ENCODE data around the gene MYLK.

The MYLK gene

DNA sequence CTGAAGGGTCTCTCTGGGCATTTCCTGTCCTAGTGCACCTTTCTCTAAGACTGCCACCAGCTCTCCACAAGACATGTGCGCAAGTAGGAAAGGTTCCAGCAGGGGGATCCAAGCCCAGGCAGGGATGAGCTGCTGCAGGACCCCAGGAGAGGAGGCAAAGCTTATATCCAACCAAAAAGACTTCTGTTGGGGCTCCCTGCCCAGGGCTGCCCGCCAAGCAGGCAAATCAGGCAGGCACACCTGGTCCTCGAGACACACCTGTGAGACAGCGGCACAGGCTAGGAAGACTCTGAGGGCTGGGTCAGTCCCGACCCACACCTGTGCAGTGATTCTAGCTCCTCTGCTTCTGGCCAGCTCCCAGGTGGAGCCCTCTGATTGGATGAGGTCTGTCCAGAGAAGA is 80.6 kb downstream of the MYLK start:
- no peak overlapping the region for H3K4me3 ChIP-seq (ENCODE audit: low read length)
- no peaks in the 10 kb centered on the region for H3K36me3 ChIP-seq (ENCODE audit: insufficient read depth, low read depth, low read length)
- H3K9ac ChIP-seq (ENCODE audit: low read depth, low read length), result no peak overlapping the region
- no peak overlapping the region for H3K27ac ChIP-seq (ENCODE audit: low read length)
- H3K9me3 ChIP-seq (ENCODE audit: insufficient read depth, low read depth, low read length), result no peaks in the 10 kb centered on the region
- H3K27me3 ChIP-seq (ENCODE audit: insufficient read depth, low read length), result no peaks in the 10 kb centered on the region
- no peaks in the 10 kb centered on the region; the same call in 1 of the 2 replicates for H3K4me1 ChIP-seq (ENCODE audit: insufficient read depth, low read length)

DNA sequence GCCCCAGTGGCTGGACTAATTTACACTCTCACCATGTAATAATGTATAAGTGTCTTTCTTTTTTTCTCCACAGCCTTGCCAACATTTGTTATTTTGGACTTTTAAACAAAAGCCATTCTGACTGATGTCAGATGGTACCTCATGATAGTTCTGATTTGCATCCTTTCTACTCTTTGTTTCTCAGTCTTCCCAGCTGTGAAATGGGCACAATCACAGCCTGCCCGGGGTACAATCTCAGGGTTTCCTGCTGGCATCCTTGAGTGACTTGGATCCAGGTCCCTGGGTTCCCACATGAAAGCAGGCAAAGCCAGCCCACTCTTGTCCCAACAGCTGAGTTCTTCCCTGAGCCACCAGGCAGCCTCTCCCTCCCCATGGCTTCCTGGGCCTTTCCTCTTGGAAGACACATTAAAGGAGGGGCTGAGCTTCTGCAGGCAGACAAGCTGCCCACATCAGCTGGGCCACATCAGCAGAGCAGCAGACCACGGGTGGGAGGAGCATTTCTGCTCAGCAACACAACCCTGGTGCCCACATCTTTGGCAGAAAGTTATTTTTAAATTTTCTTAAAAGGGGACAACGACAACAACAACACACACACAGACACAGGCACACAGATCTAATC is 82.0 kb downstream of the MYLK start:
- H3K4me1 ChIP-seq (ENCODE audit: insufficient read depth, low read length), result no peaks in the 10 kb centered on the region; the same call in 1 of the 2 replicates
- no peak overlapping the region for H3K27ac ChIP-seq (ENCODE audit: low read length)
- H3K4me3 ChIP-seq (ENCODE audit: low read length), result no peak overlapping the region
- H3K27me3 ChIP-seq (ENCODE audit: insufficient read depth, low read length), result no peaks in the 10 kb centered on the region
- no peaks in the 10 kb centered on the region for H3K36me3 ChIP-seq (ENCODE audit: insufficient read depth, low read depth, low read length)
- no peaks in the 10 kb centered on the region for H3K9me3 ChIP-seq (ENCODE audit: insufficient read depth, low read depth, low read length)
- no peak overlapping the region for H3K9ac ChIP-seq (ENCODE audit: low read depth, low read length)

DNA sequence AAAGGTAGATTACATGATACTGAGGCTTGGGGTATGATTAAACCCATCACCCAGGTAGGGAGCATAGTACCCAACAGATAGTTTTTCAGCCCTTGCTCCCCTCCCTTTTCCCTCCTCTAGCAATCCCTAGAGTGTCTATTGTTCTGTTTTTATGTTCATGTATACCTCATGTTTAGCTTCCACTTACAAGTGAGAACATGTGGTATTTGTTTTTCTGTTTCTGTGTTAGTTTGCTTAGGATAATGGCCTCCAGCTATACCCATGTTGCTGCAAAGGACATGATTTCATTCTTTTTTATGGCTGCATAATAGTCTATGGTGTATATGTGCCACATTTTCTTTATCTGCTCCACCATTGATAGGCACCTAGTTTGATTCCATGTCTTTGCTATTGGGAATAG is 82.7 kb downstream of the MYLK start:
- Histone ChIP-seq H3K27me3 (ENCODE audit: insufficient read depth, low read length) (no peaks in the 10 kb centered on the region), H3K4me1 (ENCODE audit: insufficient read depth, low read length) (no peaks in the 10 kb centered on the region; the same call in 1 of the 2 replicates), H3K36me3 (ENCODE audit: insufficient read depth, low read depth, low read length) (no peaks in the 10 kb centered on the region), H3K9ac (ENCODE audit: low read depth, low read length) (no peak overlapping the region), H3K27ac (ENCODE audit: low read length) (no peak overlapping the region), H3K4me3 (ENCODE audit: low read length) (no peak overlapping the region), H3K9me3 (ENCODE audit: insufficient read depth, low read depth, low read length) (no peaks in the 10 kb centered on the region)

DNA sequence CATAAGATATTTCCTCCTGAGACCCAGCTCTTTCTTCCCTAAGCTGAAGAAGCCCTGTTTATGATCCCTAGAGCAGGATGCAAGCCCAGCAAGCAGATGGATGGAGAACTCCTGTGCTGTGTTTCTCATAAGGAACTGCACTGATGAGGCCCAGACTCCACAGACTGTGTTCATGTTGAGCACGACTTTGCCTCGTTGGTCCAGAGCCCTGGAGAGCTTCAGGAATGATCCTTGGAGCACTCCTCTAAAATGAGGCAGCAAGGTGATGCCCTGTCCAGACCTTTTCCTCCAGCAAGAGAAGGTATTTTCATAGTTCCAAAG is 83.8 kb downstream of the MYLK start:
- Histone ChIP-seq H3K27ac (ENCODE audit: low read length) (no peak overlapping the region), H3K9ac (ENCODE audit: low read depth, low read length) (no peak overlapping the region), H3K9me3 (ENCODE audit: insufficient read depth, low read depth, low read length) (no peaks in the 10 kb centered on the region), H3K27me3 (ENCODE audit: insufficient read depth, low read length) (no peaks in the 10 kb centered on the region), H3K4me1 (ENCODE audit: insufficient read depth, low read length) (no peaks in the 10 kb centered on the region; the same call in 1 of the 2 replicates), H3K4me3 (ENCODE audit: low read length) (no peak overlapping the region), H3K36me3 (ENCODE audit: insufficient read depth, low read depth, low read length) (no peaks in the 10 kb centered on the region)

DNA sequence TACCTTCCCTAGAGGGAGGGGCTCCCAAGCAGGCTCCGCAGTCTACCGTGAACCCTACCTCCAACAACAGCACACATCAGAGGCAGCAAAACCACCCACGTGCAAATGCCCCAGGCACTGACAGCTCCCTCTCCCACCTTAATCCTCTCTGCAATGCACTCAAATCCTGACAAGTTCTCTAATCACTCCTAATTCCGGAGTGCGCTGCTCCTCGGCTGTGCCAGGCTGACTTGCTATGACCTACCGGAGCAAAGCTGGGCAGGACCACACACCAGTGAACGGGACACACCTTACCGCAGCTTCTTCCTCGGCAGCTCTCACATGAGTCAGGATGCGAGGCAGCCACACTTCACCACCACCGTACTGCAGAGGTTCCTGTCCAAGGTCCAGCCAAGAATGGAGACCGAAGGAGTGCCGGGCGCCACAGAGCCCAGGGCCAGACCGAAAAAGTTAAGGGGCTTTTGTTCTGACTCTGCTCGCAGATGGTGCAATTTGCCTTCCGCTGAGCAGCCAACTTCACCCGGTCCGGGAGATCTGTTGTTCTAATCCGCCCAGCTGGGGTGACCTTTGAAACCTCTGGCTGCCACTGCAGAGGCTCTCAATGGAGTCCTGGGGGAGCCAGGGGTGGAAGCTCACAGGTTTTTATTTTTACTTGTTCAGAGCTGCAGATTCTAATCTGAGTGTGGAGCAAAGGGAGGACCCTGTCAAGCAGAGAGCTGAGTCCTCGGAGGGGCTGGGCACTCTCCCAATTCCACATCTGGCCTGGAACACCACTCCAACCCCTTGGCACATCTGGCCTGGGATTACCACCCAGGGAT is 84.4 kb downstream of the MYLK start:
- H3K27me3 ChIP-seq (ENCODE audit: insufficient read depth, low read length), result no peaks in the 10 kb centered on the region
- no peak overlapping the region for H3K27ac ChIP-seq (ENCODE audit: low read length)
- no peak overlapping the region for H3K9ac ChIP-seq (ENCODE audit: low read depth, low read length)
- no peaks in the 10 kb centered on the region for H3K36me3 ChIP-seq (ENCODE audit: insufficient read depth, low read depth, low read length)
- H3K4me1 ChIP-seq (ENCODE audit: insufficient read depth, low read length), result no peaks in the 10 kb centered on the region; the same call in 1 of the 2 replicates
- H3K4me3 ChIP-seq (ENCODE audit: low read length), result no peak overlapping the region
- H3K9me3 ChIP-seq (ENCODE audit: insufficient read depth, low read depth, low read length), result no peaks in the 10 kb centered on the region

DNA sequence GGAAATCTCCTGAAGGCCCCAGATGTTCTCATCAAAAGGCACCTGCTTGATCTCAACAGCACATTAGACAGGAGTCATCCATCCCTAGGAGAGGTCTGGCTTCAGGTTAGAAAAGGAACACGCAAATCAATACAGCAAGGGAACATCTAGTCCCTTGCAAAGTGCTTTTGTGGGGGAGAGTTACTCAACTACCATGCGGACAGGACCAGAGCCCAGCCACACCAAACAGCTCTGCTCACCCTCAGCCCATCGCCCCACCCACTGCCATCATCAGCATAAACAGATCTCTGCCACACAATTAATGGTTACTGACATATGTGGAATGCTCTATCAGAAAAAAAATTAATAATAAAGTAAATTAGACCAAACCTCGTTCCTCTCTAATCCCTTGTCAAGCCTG is 85.6 kb downstream of the MYLK start:
- H3K4me1 ChIP-seq (ENCODE audit: insufficient read depth, low read length), result no peaks in the 10 kb centered on the region; the same call in 1 of the 2 replicates
- no peaks in the 10 kb centered on the region for H3K36me3 ChIP-seq (ENCODE audit: insufficient read depth, low read depth, low read length)
- H3K27ac ChIP-seq (ENCODE audit: low read length), result no peak overlapping the region
- H3K9ac ChIP-seq (ENCODE audit: low read depth, low read length), result no peak overlapping the region
- H3K27me3 ChIP-seq (ENCODE audit: insufficient read depth, low read length), result no peaks in the 10 kb centered on the region
- H3K4me3 ChIP-seq (ENCODE audit: low read length), result no peak overlapping the region
- no peaks in the 10 kb centered on the region for H3K9me3 ChIP-seq (ENCODE audit: insufficient read depth, low read depth, low read length)

DNA sequence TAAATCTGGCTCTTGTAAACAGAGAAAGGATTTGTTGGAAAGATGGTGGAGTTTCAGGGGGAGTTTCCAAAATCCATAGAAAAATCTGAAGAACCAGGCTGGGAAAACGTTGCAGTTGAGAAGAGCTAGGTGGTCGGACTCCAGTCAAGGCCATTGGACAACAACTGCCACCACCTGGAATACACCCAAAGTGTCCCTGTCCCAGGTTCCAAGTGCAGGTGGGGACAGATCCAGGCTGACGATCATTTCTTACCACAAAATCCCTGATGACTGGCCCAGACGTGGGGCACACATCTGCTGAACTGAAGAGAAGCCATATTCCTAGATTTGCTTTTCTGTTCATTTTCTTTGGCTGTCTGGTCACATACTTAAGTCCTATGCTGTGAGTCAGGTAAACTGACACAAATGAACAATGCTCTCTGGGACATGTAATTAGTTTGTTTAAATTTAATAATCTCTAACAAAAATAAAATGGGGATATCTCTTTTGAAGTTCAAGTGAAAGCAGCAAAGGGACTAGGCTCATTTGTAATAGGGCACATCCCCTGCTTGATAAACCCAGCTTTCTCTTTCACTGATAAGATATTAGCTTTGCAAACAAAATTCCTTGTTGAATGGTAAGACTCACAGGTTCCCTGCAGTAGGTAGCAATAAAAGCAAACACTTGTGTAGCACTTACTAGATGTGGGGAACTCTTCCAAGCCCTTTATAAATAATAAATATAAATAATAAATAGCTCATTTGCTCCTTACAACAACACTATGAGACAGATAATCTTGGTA is 88.5 kb downstream of the MYLK start:
- Histone ChIP-seq H3K9ac (ENCODE audit: low read depth, low read length) (no peak overlapping the region), H3K4me3 (ENCODE audit: low read length) (no peak overlapping the region), H3K4me1 (ENCODE audit: insufficient read depth, low read length) (no peaks in the 10 kb centered on the region; the same call in none of the 2 replicates), H3K9me3 (ENCODE audit: insufficient read depth, low read depth, low read length) (no peaks in the 10 kb centered on the region), H3K27me3 (ENCODE audit: insufficient read depth, low read length) (no peaks in the 10 kb centered on the region), H3K27ac (ENCODE audit: low read length) (no peak overlapping the region), H3K36me3 (ENCODE audit: insufficient read depth, low read depth, low read length) (peaks cover 7% of the 10 kb centered on the region; the same call in 1 of the 2 replicates)

DNA sequence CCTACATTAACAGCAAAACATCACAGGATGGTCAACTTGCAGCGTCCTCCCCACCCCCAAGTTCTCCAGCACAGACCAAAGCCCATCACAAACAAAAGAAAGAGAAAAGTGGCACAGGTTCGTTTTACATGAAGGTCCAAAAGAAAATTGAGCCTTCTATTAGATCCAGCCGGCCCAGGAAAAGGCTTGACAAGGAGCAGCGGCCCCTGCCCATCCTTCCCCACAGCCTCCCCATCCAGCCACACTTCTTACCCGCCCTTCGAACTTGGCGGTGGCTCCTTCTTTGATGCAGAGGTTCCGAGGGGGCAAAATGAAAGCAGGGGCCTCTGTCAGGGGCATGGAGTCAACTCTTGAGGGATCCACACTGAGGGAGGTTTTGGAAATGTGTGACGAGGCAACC is 90.7 kb downstream of the MYLK start:
- peaks cover 7% of the 10 kb centered on the region; the same call in 1 of the 2 replicates for H3K36me3 ChIP-seq (ENCODE audit: insufficient read depth, low read depth, low read length)
- no peaks in the 10 kb centered on the region; the same call in 1 of the 2 replicates for H3K4me1 ChIP-seq (ENCODE audit: insufficient read depth, low read length)

DNA sequence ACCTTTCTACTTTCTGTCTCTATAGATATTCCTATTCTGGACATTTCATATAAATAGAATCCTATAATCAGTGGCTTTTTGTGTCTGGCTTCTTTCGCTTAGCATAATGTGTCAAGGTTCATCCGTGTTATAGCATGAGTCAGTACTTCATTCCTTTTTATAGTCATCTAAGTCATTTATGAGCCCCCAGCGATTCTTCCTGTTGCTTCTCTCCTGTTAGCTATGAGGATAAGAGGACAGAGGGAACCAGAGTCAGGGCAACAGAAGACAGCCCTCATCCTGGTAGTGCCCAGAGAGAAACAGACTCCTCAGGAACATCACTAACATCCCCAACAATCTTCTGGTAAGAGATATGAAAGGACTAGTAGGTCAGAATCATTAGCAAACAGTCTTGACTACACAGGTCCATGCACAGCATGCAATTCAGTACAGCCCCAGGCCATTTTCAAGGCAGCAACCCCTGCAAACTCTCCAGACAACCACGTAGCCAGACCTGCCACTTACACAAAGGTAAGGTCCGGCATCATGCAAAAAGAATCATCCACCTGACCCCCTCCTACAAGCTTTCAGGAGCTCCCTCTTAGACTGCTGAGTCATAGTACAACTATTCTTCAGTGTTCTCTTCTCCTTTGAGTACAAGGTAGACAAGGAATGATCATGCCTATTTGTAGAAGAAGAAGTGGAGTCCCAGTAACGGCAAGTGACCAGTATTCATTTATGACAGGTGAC is 91.5 kb downstream of the MYLK start:
- no peak overlapping the region for H3K4me3 ChIP-seq (ENCODE audit: low read length)
- H3K36me3 ChIP-seq (ENCODE audit: insufficient read depth, low read depth, low read length), result peaks cover 7% of the 10 kb centered on the region; the same call in 1 of the 2 replicates
- no peaks in the 10 kb centered on the region for H3K9me3 ChIP-seq (ENCODE audit: insufficient read depth, low read depth, low read length)
- no peak overlapping the region for H3K27ac ChIP-seq (ENCODE audit: low read length)
- no peak overlapping the region for H3K9ac ChIP-seq (ENCODE audit: low read depth, low read length)
- no peaks in the 10 kb centered on the region for H3K27me3 ChIP-seq (ENCODE audit: insufficient read depth, low read length)
- H3K4me1 ChIP-seq (ENCODE audit: insufficient read depth, low read length), result no peaks in the 10 kb centered on the region; the same call in 1 of the 2 replicates

More for the DNA sequence above, 90.7 kb downstream of the MYLK start:
- no peaks in the 10 kb centered on the region for H3K9me3 ChIP-seq (ENCODE audit: insufficient read depth, low read depth, low read length)
- H3K9ac ChIP-seq (ENCODE audit: low read depth, low read length), result no peak overlapping the region
- H3K27me3 ChIP-seq (ENCODE audit: insufficient read depth, low read length), result no peaks in the 10 kb centered on the region
- no peak overlapping the region for H3K4me3 ChIP-seq (ENCODE audit: low read length)
- H3K27ac ChIP-seq (ENCODE audit: low read length), result no peak overlapping the region

DNA sequence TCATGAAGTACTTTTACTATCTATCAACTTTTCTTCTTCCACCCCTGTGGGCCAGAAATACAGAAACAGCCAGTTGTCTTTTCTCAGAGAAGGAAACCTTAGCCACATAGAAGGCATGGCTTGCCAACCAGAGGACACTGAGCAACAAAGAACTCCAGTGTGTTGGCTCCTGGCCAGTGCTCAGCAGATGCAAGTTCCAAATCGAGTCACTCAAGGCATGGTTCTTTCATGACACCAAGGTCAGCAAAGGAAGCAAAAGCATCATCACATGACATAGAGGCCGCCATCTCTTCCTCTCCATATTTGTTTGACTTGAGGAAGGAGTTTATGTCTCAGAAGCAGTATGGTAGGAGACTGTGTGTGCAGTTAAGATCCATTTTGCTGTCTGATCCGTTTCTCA is 92.2 kb downstream of the MYLK start:
- H3K27me3 ChIP-seq (ENCODE audit: insufficient read depth, low read length), result no peaks in the 10 kb centered on the region
- peaks cover 7% of the 10 kb centered on the region; the same call in 1 of the 2 replicates for H3K36me3 ChIP-seq (ENCODE audit: insufficient read depth, low read depth, low read length)
- H3K4me1 ChIP-seq (ENCODE audit: insufficient read depth, low read length), result no peaks in the 10 kb centered on the region; the same call in 1 of the 2 replicates
- no peak overlapping the region for H3K27ac ChIP-seq (ENCODE audit: low read length)
- no peak overlapping the region for H3K9ac ChIP-seq (ENCODE audit: low read depth, low read length)
- H3K4me3 ChIP-seq (ENCODE audit: low read length), result no peak overlapping the region
- H3K9me3 ChIP-seq (ENCODE audit: insufficient read depth, low read depth, low read length), result no peaks in the 10 kb centered on the region

DNA sequence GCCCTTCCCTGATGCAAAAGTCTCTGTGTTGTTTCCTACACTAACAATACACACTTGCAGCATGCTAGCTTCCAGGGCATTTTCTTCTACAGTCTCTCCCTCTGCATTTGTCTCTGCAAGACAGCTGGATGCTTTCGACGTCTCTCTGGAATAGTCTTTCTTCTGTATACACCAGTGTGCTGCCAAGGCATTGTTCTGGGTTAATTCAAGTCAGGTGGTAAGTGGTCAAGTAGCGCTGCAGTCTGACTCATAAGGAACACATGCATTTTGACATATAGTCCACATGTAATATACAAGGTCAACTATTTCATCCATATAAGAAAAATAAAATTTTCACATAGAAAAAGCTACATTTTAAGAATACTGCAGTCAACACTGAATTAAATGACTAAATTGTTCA is 92.7 kb downstream of the MYLK start:
- H3K4me3 ChIP-seq (ENCODE audit: low read length), result no peak overlapping the region
- H3K27ac ChIP-seq (ENCODE audit: low read length), result no peak overlapping the region
- no peaks in the 10 kb centered on the region for H3K27me3 ChIP-seq (ENCODE audit: insufficient read depth, low read length)
- no peak overlapping the region for H3K9ac ChIP-seq (ENCODE audit: low read depth, low read length)
- no peaks in the 10 kb centered on the region; the same call in 1 of the 2 replicates for H3K4me1 ChIP-seq (ENCODE audit: insufficient read depth, low read length)
- H3K36me3 ChIP-seq (ENCODE audit: insufficient read depth, low read depth, low read length), result peaks cover 7% of the 10 kb centered on the region; the same call in 1 of the 2 replicates
- no peaks in the 10 kb centered on the region for H3K9me3 ChIP-seq (ENCODE audit: insufficient read depth, low read depth, low read length)

Measured in iPS-20b (cell line).